Sigmoid colon (tissue), 4 donors: ENCODE measurements around the gene MAL.

Source experiments
- CTCF ChIP-seq, 4 experiments: fragments of 450-650 bp in 3 of 4; fragments of 200-600 bp in 1 of 4; IDR thresholded peaks; one replicate each; pipeline ENCODE4 v1.5.1; 2016 to 2019; ENCODE audit warnings: antibody characterized with exemption in 4 of 4, mild to moderate bottlenecking in 3 of 4, moderate library complexity in 2 of 4
- EP300 ChIP-seq, 4 donors: sonication (generic); formaldehyde crosslinking; IDR thresholded peaks; one replicate each; pipeline ENCODE4 v1.6.1; 2017; ENCODE audit warnings: antibody characterized with exemption in 4 of 4
- POLR2A ChIP-seq, 2 donors: fragments of 450-650 bp; IDR thresholded peaks; one replicate each; pipeline ENCODE4 v1.6.1; 2016; ENCODE audit warnings: antibody characterized with exemption in 2 of 2, mild to moderate bottlenecking in 2 of 2, moderate library complexity in 2 of 2
- POLR2AphosphoS5 ChIP-seq, 4 donors: sonication (generic); formaldehyde crosslinking; IDR thresholded peaks; one replicate each; pipeline ENCODE4 v1.6.1; 2017; ENCODE audit warnings: antibody characterized with exemption in 4 of 4

GRCh38 chr2:94982675-94983074 is 42.8 kb upstream of the MAL start:
- TF ChIP-seq CTCF (IDR thresholded peaks at IDR 0.05): no peak
- no peak for TF ChIP-seq POLR2AphosphoS5 (IDR thresholded peaks at IDR 0.05)
- TF ChIP-seq POLR2A (IDR thresholded peaks at IDR 0.05): no peak
- no peak for TF ChIP-seq EP300 (IDR thresholded peaks at IDR 0.05)
